GM23338 (cell line): ENCODE results near the gene CCDC175. TPM values are rescaled to one million over a fixed set of nuclear protein-coding genes. Genes with fewer than 3 reads are reported as not detected.

Experiments used
- ATAC-seq: fragments of 200-7000 bp; cut with Tn5 transposase; 3 replicates; pipeline ENCODE4 v1.9.1; 2020
- DNase-seq: peaks from one replicate; pipeline ENCODE4 v3.0.0-alpha.2; 2015; ENCODE audit warnings: low spot score
- H2AFZ ChIP-seq: fragments of 200-600 bp; sonication (generic); 2 replicates; pipeline ENCODE4 v1.8.0; 2016; ENCODE audit warnings: antibody characterized with exemption, mild to moderate bottlenecking, moderate library complexity
- H3F3A ChIP-seq: fragments of 200-600 bp; sonication (generic); replicated peaks from 2 replicates; pipeline ENCODE4 v1.8.0; 2017; ENCODE audit warnings: antibody characterized with exemption, mixed run types, low read depth
- H3K27ac ChIP-seq: fragments of 200-600 bp; sonication (generic); 2 replicates; pipeline ENCODE4 v1.6.1; 2016; ENCODE audit warnings: low read depth
- H3K27me3 ChIP-seq: fragments of 200-600 bp; sonication (generic); 2 replicates; pipeline ENCODE4 v1.8.0; 2016; ENCODE audit warnings: mild to moderate bottlenecking, mixed run types, moderate library complexity; ENCODE audit not compliant: insufficient read depth
- H3K36me3 ChIP-seq: fragments of 200-600 bp; sonication (generic); 2 replicates; pipeline ENCODE4 v1.8.0; 2016; ENCODE audit warnings: mild to moderate bottlenecking; ENCODE audit not compliant: insufficient read depth
- H3K4me1 ChIP-seq: fragments of 200-600 bp; sonication (generic); 2 replicates; pipeline ENCODE4 v1.8.0; 2016; ENCODE audit warnings: mild to moderate bottlenecking, moderate library complexity; ENCODE audit not compliant: insufficient read depth
- H3K4me2 ChIP-seq: fragments of 200-600 bp; sonication (generic); 2 replicates; pipeline ENCODE4 v1.7.1; 2017; ENCODE audit warnings: mixed run types
- H3K4me3 ChIP-seq: fragments of 200-600 bp; sonication (generic); 2 replicates; pipeline ENCODE4 v1.6.1; 2016; ENCODE audit warnings: mixed run types
- H3K79me2 ChIP-seq: fragments of 200-600 bp; sonication (generic); replicated peaks from 2 replicates; pipeline ENCODE4 v1.8.0; 2017; ENCODE audit warnings: mild to moderate bottlenecking; ENCODE audit not compliant: insufficient read depth
- H3K9me2 ChIP-seq: fragments of 200-600 bp; sonication (generic); 2 replicates; pipeline ENCODE4 v1.8.0; 2017; ENCODE audit not compliant: insufficient read depth
- H4K20me1 ChIP-seq: fragments of 200-600 bp; sonication (generic); replicated peaks from 2 replicates; pipeline ENCODE4 v1.8.0; 2017; ENCODE audit warnings: mild to moderate bottlenecking; ENCODE audit not compliant: insufficient read depth
- H3K27ac Mint-ChIP-seq: 2 replicates; pipeline ENCODE4 v1.8.0; 2020; ENCODE audit warnings: inconsistent platforms, mild to moderate bottlenecking, moderate library complexity, mixed read lengths
- H3K27me3 Mint-ChIP-seq: 3 replicates; pipeline ENCODE4 v1.8.0; 2022; ENCODE audit warnings: low read depth, mild to moderate bottlenecking, moderate library complexity, mixed read lengths, inconsistent platforms; ENCODE audit not compliant: insufficient read depth, poor library complexity
- H3K36me3 Mint-ChIP-seq: 3 replicates; pipeline ENCODE4 v1.8.0; 2021; ENCODE audit warnings: low read depth, mild to moderate bottlenecking, inconsistent platforms, moderate library complexity, mixed read lengths
- H3K4me1 Mint-ChIP-seq: 3 replicates; pipeline ENCODE4 v1.8.0; 2020; ENCODE audit warnings: mild to moderate bottlenecking, inconsistent platforms, mixed read lengths
- H3K4me3 Mint-ChIP-seq: 3 replicates; pipeline ENCODE4 v1.8.0; 2021; ENCODE audit warnings: moderate library complexity, mild to moderate bottlenecking, inconsistent platforms, mixed read lengths
- H3K9me3 Mint-ChIP-seq: 3 replicates; pipeline ENCODE4 v1.8.0; 2020; ENCODE audit warnings: moderate library complexity, mild to moderate bottlenecking, inconsistent platforms, mixed read lengths
- ETS1 ChIP-seq: IDR thresholded peaks from 2 replicates; pipeline ENCODE4 v1.6.1; 2016; ENCODE audit warnings: antibody characterized with exemption
- EZH2 ChIP-seq: fragments of 200-600 bp; sonication (generic); IDR thresholded peaks from one replicate; pipeline ENCODE4 v1.8.0; 2017; ENCODE audit warnings: antibody characterized with exemption, mild to moderate bottlenecking, low read depth; ENCODE audit not compliant: unreplicated experiment
- POLR2AphosphoS5 ChIP-seq: IDR thresholded peaks from 2 replicates; pipeline ENCODE4 v1.6.1; 2016; ENCODE audit warnings: antibody characterized with exemption, low read depth
- STAT1 ChIP-seq: IDR thresholded peaks from one replicate; pipeline ENCODE4 v1.6.1; 2016; ENCODE audit warnings: antibody characterized with exemption; ENCODE audit not compliant: unreplicated experiment
- ZNF462 ChIP-seq: fragments of 250-450 bp; sonication (Bioruptor Pico); IDR thresholded peaks from 2 replicates; pipeline ENCODE4 v1.5.0; 2020; ENCODE audit warnings: mild to moderate bottlenecking, moderate library complexity
- polyA plus RNA-seq: library from polyadenylated mRNA; unstranded; fragments of >200 nt; fragmentation: Nextera tagmentation; extraction: Ambion mirVana; gene quantifications from 2 replicates; pipeline ENCODE4 v1.2.1, GENCODE V29; 2016
- total RNA-seq: library from RNA; depleted of rRNA; stranded (reverse); fragments of >200 nt; shearing (Covaris generic); gene quantifications from 2 replicates; pipeline ENCODE4 v1.2.3, GENCODE V29; 2014

The CCDC175 gene
- total and polyA plus RNA-seq, 2 experiments from 2014 or later: 0.50 TPM; not detected in 1

- TF ChIP-seq ZNF462 (CRISPR knock-in tag) (no peak), STAT1 (no peak)
Observed at GRCh38 chr14:59500732-59501131, 75.9 kb downstream of the CCDC175 start (continued).

GRCh38 chr14:59492384-59492783 is 84.2 kb downstream of the CCDC175 start:
- H3K79me2 ChIP-seq: peaks cover 4% of the 10 kb centered on the region
- no peak overlapping the region for H3K27ac ChIP-seq
- Mint-ChIP-seq H3K27me3 (no peaks in the 10 kb centered on the region), H3K4me3 (no peak overlapping the region), H3K36me3 (peaks cover 67% of the 10 kb centered on the region), H3K27ac (no peak overlapping the region), H3K9me3 (no peaks in the 10 kb centered on the region), H3K4me1 (no peaks in the 10 kb centered on the region)
- H3K9me2 ChIP-seq: no peaks in the 10 kb centered on the region
- H3K27me3 ChIP-seq: no peaks in the 10 kb centered on the region
- TF ChIP-seq EZH2 (no peak), POLR2AphosphoS5 (no peak), ETS1 (no peak)
- H3K4me2 ChIP-seq: no peak overlapping the region
- H3K36me3 ChIP-seq: peaks cover 38% of the 10 kb centered on the region
- H3K4me3 ChIP-seq: no peak overlapping the region
- no peak overlapping the region for H2AFZ ChIP-seq
- ATAC-seq (no peak), DNase-seq (no peak)
- H4K20me1 ChIP-seq: 0 out of 2 replicates have a peak, but pooled peaks cover 2% of the 10 kb centered on the region
- H3F3A ChIP-seq: no peaks in the 10 kb centered on the region
- no peaks in the 10 kb centered on the region for H3K4me1 ChIP-seq
